ENCODE data around the gene CASZ1.

DNA sequence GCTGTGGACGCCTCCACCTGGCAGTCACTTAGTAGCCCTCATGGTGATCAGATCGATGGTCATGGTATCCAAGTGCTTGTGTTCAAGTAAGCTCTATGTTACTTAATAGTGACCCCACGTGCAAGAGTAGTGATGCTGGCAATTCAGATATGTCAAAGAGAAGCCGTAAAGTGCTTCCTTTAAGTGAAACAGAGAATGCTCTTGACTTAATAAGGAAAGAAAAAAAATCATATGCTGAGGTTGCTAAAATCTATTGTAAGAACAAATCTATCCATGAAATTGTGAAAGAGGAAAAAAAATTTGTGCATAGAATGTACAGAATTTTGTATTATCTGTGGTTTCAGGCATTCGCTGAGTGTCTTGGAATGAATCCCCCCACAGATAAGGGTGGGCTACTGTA, 207.8 kb downstream of the CASZ1 start:
- TF ChIP-seq CTCF (conservative IDR thresholded peaks at IDR 0.05; ENCODE audit: low read depth in 2 of 2) (no peak), EZH2 (IDR thresholded peaks at IDR 0.05; ENCODE audit: low read depth, unreplicated experiment) (no peak), CREB1 (CRISPR knock-in tag; IDR thresholded peaks at IDR 0.05; ENCODE audit: low read depth) (no peak), EZH2phosphoT487 (IDR thresholded peaks at IDR 0.05; ENCODE audit: unreplicated experiment) (no peak), JUNB (IDR thresholded peaks at IDR 0.05; ENCODE audit: unreplicated experiment) (no peak), POLR2AphosphoS5 (IDR thresholded peaks at IDR 0.05; ENCODE audit: low read depth) (no peak)
- TF ChIP-seq, protein P1, sequence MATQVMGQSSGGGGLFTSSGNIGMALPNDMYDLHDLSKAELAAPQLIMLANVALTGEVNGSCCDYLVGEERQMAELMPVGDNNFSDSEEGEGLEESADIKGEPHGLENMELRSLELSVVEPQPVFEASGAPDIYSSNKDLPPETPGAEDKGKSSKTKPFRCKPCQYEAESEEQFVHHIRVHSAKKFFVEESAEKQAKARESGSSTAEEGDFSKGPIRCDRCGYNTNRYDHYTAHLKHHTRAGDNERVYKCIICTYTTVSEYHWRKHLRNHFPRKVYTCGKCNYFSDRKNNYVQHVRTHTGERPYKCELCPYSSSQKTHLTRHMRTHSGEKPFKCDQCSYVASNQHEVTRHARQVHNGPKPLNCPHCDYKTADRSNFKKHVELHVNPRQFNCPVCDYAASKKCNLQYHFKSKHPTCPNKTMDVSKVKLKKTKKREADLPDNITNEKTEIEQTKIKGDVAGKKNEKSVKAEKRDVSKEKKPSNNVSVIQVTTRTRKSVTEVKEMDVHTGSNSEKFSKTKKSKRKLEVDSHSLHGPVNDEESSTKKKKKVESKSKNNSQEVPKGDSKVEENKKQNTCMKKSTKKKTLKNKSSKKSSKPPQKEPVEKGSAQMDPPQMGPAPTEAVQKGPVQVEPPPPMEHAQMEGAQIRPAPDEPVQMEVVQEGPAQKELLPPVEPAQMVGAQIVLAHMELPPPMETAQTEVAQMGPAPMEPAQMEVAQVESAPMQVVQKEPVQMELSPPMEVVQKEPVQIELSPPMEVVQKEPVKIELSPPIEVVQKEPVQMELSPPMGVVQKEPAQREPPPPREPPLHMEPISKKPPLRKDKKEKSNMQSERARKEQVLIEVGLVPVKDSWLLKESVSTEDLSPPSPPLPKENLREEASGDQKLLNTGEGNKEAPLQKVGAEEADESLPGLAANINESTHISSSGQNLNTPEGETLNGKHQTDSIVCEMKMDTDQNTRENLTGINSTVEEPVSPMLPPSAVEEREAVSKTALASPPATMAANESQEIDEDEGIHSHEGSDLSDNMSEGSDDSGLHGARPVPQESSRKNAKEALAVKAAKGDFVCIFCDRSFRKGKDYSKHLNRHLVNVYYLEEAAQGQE (IDR thresholded peaks at IDR 0.05; ENCODE audit: unreplicated experiment), result no peak
